ENCODE results near the gene SLC25A6. TPM values are rescaled to one million over a fixed set of nuclear protein-coding genes. Genes with fewer than 3 reads are reported as not detected.
"Not testable (repeated sequence)": the region's sequence is repeated elsewhere in the genome, so short reads cannot be mapped to it uniquely, and the experiment has no call there.

The SLC25A6 gene
- total RNA-seq, 1 donor from 2014 or later, result 329 TPM

- no peak for DNase-seq (ENCODE audit: low spot score)
These were observed 2.0 kb downstream of the SLC25A6 start for GRCh38 chrX:1389993-1390285.

GRCh38 chrX:1389181-1389992, 2.5 kb downstream of the SLC25A6 start:
- no peak for DNase-seq (ENCODE audit: low spot score)

- no peak for DNase-seq (ENCODE audit: low spot score)
These were observed 3.3 kb downstream of the SLC25A6 start for GRCh38 chrX:1388651-1389050.

GRCh38 chrX:1387141-1387776, 4.7 kb downstream of the SLC25A6 start:
- DNase-seq (ENCODE audit: low spot score), result no peak

GRCh38 chrX:1386338-1387127, 5.4 kb downstream of the SLC25A6 start:
- DNase-seq (ENCODE audit: low spot score), result no peak

DNA sequence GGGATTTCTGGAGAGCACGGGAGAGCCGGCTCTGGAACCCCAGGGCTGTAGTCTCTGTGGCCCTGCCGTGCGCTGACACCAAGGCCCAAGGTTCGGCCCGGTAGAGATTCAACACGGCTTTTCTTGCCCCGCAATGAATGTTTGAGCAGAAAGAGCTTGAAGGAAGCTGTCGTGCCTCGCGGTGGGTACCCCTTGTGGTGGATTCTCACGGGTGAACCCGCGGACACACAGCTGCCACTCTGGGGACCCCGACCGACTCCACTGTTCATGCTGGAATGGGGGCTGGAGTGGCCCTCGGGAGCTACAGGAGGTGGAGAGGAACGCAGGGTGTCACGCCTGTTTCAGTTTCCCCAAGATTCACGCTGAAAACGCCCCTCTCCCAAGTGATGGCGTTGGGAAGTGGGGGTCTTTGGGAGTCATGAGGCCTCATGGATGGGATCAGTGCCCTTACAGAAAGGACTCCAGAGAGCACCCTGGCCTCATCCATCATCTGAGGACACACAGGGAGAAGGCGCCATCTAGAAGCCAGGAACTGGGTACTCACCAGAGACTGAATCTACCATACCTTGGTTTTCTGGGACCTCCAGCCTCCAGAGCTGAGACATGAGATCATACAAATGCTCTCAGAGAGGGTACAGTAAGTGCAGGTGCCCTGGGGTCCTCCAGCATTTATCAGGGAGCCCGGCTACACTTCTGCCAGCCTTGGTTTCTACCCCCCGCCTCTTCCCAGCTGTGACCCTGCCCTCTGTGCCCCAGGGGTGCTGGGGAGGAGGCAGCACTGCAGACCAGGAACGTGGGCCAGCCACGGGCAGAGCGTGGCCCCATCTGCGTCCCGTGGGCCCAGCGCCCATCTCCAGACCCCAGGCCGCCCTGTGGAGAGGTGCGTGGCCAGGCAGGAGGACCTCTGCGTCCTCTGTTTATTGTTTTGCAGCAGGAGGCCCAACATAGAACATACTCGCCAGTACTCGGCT, 6.4 kb downstream of the SLC25A6 start:
- DNase-seq (ENCODE audit: low spot score), result no peak

DNA sequence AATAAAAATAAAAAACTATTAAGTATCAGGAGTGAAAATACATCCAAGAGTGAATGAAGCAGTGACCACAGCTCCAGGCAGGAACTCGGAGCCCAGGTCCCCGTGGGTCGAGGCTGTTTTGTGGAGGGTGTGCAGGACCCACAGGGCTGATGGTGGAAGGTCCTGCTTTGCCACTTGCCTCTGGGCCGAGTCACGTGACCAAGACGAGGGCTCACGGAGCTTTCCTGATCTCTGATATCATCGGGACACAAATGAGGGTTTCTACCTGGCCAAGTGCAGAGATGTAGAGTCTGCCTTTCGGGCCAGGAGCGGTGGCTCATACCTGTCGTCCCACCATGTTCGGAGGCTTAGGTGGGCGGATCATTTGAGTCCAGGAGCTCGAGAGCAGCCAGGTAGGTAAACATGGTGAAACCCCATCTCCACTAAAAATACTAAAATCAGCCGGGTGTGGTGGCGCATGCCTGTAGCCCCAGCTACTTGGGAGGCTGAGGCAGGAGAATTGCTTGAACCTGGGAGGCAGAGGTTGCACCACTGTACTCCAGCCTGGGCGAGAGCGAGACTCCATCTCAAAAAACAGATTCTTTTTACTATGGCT, 7.2 kb downstream of the SLC25A6 start:
- no peak for DNase-seq (ENCODE audit: low spot score)

GRCh38 chrX:1380672-1381233, 11.2 kb downstream of the SLC25A6 start:
- no peak for DNase-seq (ENCODE audit: low spot score)

GRCh38 chrX:1378306-1378759, 13.6 kb downstream of the SLC25A6 start:
- no peak for DNase-seq (ENCODE audit: low spot score)

GRCh38 chrX:1368385-1368698, 23.6 kb downstream of the SLC25A6 start:
- no peak for DNase-seq (ENCODE audit: low spot score)

GRCh38 chrX:1366363-1366762, 25.6 kb downstream of the SLC25A6 start:
- not testable (repeated sequence) for DNase-seq (ENCODE audit: low spot score)

DNA sequence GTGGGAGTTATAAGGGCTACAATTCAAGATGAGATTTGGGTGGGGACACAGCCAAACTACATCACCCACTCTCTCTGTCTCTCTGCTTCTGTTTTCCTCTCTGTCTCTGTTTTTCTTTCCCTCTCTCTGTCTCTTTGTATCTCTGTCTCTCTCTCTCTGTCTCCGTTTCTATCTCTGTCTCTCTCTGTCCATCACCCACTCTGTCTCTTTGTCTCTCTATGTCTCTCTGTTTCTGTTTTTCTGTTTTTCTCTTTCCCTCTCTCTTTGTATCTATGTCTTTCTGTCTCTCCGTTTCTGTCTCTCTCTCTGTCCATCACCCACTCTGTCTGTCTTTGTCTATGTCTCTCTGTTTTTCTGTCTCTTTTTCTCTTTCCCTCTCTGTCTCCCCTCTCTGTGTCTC, 30.0 kb downstream of the SLC25A6 start:
- no peak for DNase-seq (ENCODE audit: low spot score)

- no peak for DNase-seq (ENCODE audit: low spot score)
These were observed 30.6 kb downstream of the SLC25A6 start for GRCh38 chrX:1361275-1361674.

- no peak for DNase-seq (ENCODE audit: low spot score)
These were observed 31.7 kb downstream of the SLC25A6 start for GRCh38 chrX:1360171-1360570.

- no peak for DNase-seq (ENCODE audit: low spot score)
These were observed 32.4 kb downstream of the SLC25A6 start for GRCh38 chrX:1359477-1359873.

DNA sequence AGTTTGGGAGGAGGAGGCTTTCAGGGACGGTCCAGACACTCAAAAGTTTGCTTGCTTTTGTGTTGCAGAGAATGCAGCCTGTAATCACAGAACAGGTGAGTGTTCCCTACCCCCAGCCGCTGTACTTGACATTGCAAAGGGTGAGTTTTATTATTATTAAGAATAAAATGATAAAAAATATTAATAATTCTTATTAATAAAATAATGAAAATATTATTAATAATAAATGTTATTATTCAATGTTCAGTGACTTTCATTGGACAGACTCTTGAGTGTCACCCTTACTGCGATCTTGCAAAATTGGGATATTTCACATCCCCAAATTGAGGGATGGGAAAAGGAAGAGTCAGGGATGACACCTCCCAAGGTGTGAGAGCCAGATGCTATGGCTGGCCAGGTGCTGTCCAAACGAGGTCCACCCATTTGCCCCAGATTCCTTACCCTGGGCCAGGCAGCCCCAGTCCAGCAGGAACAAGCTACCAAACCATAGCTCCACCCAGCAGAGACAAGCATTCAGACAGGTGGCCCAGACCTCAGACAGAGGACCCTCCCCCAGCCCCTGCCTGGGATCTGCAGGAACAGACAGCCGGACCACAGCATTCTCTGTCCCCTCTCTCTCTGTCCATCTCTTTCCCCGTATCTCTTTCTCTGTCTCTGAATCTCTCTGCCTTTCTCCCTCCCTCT, 33.0 kb downstream of the SLC25A6 start:
- no peak for DNase-seq (ENCODE audit: low spot score)

DNA sequence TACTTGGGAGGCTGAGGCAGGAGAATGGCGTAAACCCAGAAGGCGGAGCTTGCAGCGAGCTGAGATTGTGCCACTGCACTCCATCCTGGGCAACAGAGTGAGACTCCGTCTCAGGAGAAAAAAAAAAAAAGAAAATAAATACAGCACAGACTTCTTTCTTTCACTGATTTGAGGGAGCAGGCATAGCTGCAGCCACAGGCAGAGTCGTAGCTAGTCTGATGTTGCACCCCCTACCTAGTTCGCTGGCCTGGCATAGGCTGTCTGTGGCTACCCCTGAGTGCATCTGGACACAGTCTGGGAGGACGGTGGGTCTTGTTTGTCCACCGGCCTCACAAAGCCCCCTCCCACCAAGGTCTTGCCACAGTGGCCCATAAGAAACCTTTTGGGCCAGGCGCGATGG, 33.9 kb downstream of the SLC25A6 start:
- DNase-seq (ENCODE audit: low spot score), result no peak

GRCh38 chrX:1355131-1356046, 36.5 kb downstream of the SLC25A6 start:
- DNase-seq (ENCODE audit: low spot score), result no peak

Measured in mucosa of gallbladder (tissue), 1 donor.